ENCODE data around the gene LBX2. TPM values are rescaled to one million over a fixed set of nuclear protein-coding genes. Genes with fewer than 3 reads are reported as not detected.

Gene LBX2, protein sequence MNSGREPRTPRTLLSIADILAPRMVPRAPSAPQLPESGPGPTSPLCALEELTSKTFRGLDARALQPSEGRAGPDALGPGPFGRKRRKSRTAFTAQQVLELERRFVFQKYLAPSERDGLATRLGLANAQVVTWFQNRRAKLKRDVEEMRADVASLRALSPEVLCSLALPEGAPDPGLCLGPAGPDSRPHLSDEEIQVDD
- 0.39 and 0.51 TPM in 2 replicates for total RNA-seq

DNA sequence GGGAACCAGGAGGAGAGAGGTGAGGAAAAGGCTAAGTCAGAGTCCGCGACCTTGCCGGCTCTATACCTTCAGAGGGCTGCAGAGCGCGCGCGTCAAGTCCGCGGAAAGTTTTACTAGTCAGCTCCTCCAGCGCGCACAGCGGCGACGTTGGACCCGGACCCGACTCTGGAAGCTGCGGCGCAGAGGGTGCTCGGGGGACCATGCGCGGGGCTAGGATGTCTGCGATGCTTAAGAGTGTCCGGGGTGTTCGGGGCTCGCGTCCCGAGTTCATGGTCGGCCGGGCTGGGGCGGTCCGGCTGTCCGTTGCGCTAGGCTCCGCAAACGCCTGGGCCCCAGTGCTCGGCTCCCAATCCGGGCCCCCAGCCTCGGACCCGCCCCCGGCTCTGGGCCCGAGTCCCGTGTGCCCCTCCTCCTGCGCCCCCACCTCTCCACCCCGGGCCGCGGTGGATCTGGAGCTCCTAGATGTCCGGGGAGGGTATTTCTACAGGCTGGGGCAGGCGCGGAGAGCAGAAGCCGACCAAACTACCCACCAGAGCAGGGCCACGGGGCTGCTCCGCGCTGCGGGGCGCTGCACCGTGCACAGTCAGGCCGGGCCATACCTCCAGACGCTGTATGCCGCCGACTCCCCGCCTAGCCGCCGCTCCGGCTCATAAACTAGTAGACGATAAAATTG, at the start of gene LBX2:
LBX2 (minus strand) TSS at position 337 of the 673 bp plus-strand sequence; CDS start at position 271, 66 bp downstream.
- DNase-seq (ENCODE audit: low read depth in 2 of 2): no peak

DNA sequence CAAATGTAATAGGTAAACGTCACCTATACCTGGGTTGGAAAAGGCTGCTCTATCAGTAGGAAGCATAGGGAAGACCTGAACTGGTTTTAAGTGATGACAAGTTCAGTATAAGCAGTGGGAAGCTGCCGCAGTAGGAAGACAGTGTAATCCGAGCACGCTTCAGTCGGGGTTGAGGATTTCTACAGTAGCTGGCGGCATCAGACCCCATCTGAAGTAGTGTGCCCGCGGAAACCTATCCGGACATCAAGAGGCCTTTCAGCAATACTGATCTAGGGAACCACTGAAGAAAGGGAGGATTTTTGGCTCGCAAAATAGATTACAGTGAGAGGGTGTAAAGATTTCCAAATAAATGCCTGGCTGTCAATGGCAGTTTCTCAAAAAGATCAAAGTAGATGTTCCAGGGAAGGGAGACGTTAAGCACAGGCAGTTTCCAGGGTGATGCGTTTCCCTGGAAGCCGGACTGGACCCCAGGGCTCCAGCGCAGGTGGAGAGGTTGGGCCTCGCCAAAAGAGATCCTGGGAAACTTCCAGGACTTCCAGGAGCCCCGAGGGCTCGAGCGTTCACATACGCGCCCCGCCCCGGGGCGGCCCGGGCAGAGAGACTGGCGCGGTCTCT, 49.0 kb upstream of the LBX2 start:
- no peak for DNase-seq (ENCODE audit: low read depth in 2 of 2)

DNA sequence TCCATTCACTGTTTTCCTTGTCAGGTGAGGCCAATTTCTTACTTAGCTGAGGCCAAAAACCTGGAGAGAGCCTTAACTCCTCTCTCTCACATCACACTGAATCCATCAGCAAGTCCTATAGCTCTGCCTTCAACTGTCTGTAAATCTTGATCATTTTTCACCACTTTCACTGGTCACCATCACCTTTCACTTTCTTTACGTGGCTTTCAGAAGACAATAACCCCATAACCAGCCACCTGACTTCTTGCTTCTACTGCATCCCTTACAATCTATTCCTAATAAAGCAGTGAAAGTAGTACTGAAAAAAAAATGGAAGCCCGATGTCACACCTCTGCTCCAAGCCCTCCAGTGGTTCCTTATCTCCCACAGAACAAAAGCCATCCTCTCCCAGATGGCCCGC, 46.6 kb upstream of the LBX2 start:
- no peak for DNase-seq (ENCODE audit: low read depth in 2 of 2)

DNA sequence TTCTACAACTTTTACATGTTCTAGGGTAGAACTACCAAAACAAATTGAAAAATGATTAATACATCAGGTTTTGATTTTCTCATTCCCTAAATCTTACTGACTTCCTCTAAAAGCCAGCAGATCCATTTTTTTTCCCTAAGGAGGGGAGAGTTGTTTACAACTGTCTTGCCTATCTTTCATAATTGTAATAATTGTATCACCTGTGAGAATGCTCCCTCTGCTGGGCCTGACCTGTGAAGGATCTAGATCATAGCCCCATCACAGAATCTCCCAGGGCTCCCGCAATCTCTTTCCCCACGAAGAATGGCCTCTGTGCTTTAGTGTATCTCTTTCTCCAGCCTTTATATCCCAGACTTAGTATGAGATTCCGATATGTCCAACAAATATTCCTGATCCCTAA, 45.2 kb upstream of the LBX2 start:
- DNase-seq (ENCODE audit: low read depth in 2 of 2): no peak

DNA sequence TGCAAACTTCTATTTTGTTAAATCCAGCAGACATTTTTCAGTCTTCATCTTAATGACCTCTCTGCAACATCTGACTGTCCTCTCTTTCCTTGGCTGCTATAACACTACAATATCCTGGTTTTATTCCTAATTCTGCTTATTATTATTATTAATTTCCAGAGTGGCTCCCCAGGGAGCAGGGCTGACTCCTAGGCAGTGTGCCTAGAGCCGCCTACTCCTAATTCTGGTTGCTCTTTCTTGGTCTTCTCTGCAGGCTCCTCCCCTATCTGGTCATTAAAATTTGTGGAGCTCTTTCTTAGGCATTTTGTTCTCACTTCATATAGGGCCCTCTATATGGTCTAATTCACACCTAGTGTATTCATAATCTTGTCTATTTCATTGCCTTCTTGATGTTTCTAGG, 43.6 kb upstream of the LBX2 start:
- no peak for DNase-seq (ENCODE audit: low read depth in 2 of 2)

DNA sequence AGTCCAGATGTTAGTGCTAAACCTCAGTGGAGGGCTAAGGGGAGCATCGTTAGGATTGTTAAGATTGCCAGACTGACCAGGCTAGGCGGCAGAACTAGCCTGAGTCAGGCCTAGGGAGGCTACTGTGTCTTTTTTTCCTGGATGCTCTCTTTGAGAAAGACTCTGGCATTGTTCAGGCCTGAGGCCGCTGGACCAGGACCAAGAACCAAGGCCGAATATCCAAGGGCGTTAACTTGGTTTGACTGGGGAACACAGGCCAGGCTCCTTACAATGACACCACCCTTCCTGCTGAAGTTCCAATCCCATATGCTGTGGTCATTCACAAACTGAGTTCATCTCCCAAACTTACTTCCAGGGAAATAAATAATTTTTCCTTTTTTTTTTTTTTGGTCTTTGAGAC, 40.9 kb upstream of the LBX2 start:
- DNase-seq (ENCODE audit: low read depth in 2 of 2): no peak

DNA sequence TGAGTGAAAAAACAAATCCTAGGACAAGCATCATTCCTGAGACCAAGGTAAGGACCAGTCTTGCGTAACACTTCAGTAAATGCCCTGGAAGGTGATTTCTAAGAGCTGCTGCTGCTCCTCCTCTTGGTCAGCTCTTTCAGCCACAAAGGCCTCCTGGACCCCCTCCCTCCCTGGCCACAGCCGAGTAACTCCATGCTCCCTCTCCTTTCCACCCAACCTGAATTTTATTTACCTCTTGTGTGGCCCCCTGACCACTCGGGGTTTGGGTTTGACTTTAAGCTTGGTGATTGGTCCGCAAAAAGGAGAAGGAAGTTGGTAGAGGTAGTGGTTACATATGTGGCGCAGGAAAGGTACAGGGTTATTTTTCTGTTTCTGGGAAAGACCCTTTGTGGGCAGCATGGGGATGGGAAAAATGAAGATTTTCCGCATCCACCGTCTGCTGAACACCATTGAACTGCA, 39.5 kb upstream of the LBX2 start:
- no peak for DNase-seq (ENCODE audit: low read depth in 2 of 2)

DNA sequence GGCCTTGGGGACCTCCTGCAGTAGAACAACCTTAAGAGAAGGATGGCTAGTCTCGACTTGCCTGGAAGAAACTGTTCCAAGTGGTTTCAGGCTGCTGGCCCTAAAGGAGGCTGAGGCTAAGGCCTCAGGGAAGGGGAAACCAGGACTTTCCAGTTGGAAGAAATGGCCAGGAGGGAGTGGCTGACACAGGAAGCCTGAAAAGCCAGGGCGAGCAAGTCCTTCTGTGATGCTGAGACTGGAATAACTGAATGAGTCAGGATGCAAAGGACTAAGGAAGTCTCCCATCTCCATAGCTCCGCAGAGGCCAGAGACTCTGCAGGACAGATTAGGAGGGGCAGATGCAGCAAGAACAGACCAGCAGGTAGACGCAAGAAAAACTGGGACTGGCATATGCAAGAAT, 37.7 kb upstream of the LBX2 start:
- DNase-seq (ENCODE audit: low read depth in 2 of 2): no peak

DNA sequence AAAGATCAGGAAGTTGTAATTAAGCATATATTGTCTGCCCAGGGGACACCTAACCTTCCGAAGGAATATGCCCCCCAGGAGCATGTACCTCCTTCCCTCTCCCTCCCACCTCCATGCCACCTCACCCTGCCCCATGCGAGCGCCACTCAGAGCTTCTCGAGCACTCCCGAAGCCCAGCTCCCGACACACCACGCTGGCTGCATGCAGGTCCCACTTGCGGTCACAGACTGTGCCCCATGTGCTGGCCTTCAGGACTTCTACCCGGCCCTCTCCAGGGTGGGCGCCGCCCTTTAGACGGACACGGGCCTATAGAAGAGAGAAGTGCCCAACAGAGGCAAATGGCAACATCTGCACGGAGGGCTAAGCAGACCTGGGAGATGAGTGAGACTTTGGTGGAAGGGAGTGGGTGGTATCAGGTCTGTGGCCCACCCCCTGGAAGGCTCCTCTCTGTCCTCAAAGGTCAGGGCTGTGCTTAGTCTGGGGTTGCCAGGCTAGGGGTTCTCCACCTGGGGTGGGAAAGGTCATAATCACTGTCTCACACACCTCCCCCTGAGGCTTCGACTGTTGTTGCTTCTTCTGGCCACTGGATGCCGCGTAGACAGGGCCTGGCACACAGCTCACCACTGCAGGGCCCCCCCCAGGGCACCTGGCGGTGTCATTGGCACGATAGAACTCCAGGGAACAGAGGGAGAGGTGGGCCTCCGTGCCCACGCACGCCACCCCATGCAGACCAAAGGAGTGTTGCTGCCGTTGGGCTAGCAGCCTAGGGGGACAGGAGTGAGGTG, 37.0 kb upstream of the LBX2 start:
- DNase-seq (ENCODE audit: low read depth in 2 of 2): no peak

DNA sequence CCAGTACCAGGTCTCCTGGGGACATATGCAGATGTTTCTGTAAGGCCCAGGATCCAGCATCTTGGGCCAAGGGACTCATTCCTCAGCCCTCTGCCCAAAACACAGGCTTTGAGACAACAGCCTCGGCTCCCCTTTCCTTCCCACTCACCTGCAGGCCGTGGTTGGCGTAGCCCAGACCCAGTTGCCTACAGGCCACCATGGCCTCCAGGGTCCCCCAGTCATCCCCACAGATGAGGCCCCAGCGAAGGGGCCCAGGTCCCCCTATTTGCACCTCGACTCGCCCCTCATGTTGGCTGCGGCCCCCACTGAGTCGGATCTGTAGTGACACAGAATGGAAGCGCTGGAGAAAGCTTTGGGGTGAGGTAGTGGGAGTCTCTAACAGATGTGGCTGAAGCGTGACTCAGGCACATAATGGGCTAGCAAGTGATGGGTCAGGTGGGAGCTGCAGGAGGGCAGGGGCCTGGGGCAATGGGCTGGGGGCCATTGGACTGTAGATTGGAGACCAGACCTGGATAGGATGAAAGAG, 36.1 kb upstream of the LBX2 start:
- no peak for DNase-seq (ENCODE audit: low read depth in 2 of 2)

DNA sequence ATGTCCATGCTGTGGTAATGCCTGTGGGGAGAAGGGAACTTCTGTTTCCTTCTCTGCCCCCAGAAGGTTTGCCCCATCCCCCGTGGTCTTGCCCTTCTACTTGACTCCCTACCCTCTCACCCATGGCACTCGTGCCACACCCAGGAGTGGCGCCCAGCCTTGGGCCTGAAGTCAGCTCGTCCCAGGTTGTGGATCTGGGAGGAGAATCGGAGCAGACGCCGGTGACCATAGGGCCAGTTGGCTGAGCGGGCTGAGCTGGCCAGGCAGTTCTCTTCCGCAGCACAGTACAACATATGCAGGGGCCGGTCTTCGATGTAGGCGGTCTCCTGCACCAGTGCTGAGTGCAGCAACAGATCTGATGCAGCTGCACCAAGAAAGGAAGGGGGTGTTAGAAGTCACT, 35.0 kb upstream of the LBX2 start:
- DNase-seq (ENCODE audit: low read depth in 2 of 2): no peak

DNA sequence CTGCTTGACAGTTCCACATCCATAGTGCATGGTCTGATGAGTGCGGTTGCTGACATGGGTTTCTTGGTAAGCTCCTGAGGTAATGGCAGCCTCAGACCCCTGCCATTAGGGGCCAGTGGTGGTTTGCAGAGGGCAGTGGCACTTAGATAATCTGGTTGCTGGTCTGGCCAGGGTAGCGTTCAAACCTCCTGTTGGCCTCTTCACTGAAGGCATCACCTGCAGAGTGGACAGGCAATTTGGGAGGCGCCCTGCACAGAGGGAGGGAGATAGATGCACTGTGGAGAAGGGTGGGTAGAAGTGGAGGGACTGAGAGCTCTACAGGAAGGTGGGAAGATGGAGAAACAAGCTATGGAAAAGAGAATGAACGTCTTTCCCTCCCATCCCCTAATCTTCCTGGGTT, 34.1 kb upstream of the LBX2 start:
- DNase-seq (ENCODE audit: low read depth in 2 of 2): no peak

DNA sequence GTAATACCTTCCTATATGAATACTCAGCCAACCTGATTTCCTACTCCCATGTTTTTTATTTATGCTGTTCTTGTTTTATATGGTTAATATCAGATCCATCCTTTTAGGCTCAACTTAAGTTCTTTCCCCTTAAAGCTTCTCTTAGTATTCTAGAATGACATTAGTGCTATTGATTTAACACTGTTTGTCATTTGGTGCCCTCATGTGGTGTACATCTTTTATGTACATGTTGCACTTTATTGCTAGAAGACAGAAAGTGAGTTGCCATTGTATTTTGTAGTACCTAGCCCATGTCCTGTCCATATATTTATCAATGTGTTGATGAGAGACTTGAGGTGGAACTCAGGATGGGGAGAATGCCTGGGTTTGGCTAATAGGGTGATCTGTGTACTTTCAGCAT, 32.8 kb upstream of the LBX2 start:
- DNase-seq (ENCODE audit: low read depth in 2 of 2): peak; percentile 37 to 68

DNA sequence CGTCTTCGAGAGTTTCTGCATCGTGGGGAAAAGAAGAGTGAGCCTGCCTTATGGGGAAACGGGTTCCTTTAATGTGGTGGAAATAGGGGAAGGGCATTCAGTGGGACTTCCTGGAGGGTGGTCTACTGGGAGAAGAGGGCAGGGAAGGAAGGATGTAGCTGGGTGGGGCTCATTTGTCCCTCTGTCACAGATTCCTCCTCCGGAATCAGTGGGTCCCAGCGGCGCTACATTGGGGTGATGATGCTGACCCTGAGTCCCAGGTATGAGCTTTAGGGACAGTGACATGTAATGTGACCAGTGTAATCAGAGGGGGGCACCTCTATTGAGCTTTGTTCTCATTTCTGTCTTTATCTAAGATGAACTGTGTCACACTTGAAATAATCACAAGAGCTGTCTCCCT, 32.3 kb upstream of the LBX2 start:
- DNase-seq (ENCODE audit: low read depth in 2 of 2): no peak

DNA sequence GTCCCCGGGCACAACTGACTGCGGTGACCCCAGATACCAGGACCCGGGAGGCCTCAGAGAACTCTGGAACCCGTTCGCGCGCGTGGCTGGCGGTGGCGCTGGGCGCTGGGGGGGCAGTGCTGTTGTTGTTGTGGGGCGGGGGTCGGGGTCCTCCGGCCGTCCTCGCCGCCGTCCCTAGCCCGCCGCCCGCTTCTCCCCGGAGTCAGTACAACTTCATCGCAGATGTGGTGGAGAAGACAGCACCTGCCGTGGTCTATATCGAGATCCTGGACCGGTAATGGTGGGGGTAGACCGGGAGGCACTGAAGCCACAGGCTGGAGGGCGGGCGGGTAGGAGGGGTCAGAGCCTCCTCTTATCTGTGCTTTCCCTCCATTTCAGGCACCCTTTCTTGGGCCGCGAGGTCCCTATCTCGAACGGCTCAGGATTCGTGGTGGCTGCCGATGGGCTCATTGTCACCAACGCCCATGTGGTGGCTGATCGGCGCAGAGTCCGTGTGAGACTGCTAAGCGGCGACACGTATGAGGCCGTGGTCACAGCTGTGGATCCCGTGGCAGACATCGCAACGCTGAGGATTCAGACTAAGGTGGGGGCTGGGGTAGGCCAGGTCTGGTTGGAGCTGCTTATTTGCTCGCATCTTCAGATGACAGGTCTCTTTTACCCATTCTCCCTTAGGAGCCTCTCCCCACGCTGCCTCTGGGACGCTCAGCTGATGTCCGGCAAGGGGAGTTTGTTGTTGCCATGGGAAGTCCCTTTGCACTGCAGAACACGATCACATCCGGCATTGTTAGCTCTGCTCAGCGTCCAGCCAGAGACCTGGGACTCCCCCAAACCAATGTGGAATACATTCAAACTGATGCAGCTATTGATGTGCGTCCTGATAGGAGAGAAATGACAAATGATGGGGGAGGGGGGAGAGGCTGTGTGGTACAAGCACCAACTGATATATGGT, 31.1 kb upstream of the LBX2 start:
- peak; percentile 65 to 66 for DNase-seq (ENCODE audit: low read depth in 2 of 2)

DNA sequence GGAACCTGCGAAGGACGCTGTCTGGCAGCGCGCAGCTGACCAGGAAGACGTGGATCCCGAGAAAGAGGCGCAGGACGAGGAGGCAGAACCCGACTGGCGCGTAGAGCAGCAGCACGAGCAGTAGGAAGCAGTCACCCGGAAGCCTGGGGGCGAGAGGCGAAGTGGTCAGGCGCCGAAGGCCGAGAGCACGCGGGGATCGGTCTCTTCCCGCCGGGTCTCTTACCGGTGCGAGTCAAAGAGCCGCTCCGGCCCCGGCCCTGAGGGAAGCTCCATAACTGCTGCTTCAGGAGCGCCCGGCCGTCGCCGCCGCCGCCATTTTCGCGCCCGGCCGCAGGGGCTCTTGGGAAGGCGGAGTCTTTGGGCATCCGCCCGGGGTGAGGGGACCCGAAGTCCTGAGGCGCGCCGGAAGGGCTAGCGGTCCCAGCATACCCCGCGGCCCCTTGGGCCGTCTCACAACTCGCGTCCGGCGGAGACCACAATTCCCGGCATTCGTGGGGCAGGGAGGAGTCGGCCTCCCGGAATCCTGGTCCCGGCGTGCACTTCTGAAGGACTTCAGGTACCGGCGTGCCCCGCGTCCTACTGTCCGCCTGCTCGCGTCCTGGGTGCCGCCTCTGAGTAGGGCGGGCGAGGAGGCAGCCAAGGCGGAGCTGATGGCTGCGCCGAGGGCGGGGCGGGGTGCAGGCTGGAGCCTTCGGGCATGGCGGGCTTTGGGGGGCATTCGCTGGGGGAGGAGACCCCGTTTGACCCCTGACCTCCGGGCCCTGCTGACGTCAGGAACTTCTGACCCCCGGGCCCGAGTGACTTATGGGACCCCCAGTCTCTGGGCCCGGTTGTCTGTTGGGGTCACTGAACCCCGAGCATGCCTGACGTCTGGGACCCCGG, 30.2 kb upstream of the LBX2 start, which contains the start of the genes AUP1 and HTRA2:
AUP1 (minus strand) TSS at position 350 of the 882 bp plus-strand sequence; CDS start at position 273, 77 bp downstream.
HTRA2 (plus strand) TSS at position 577 of the 882 bp plus-strand sequence; CDS start at position 651, 74 bp downstream.
- DNase-seq (ENCODE audit: low read depth in 2 of 2): peak; percentile 92 to 96

DNA sequence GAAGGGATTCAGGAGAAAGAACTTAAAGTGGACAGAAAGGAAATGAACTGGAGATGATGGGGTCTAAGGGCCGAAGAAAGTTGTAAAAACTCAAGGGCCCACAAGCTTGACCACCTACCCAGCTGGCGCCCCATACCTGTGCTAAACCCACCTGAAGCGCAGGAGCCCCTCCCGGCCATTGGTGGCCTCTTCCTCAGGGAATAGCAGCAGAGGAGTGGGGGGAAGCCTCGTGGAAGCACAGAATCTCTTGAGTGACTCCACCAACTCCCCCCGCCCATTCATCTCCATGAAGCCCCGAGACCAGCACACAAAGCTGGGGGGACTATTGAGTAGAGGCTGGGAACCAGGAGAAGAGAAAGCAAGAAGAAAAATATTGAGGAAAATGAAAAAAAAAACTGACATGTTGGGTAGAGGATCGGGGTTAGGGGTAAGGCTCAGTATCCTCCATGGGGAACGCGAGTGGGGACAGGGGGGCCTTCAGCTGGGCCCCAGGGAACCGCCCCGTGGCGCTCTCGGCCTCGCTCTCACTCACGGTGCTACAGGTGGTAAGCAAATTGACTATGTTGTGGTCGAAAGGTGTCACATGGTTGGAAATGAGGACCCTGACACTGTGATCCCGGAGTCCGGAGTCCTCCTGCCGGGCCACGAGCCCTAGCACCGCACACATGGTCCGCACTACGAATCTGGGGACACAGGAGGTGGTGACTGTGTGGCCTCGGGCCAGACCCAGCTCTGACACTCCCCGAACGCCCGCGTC, 29.4 kb upstream of the LBX2 start:
- DNase-seq (ENCODE audit: low read depth in 2 of 2): no peak

DNA sequence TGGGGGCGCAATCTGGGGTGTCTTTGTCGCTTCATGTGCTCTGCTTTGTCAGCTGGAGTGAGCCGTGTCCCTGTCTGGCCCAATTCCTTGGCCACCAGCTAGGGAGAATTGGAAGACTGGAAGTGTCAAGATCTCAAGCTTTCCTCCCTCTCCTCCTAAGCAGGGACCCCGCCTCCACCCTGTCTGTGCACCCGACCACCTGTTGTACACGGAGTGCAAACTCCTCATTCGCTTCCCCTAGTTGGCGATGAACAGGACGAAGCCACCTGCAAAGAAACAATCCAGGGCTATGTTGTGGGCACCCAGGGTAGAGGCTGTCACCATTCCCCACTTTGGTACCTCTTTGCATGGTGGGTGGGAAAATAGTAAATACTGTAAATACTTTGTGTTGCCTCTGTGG, 28.3 kb upstream of the LBX2 start:
- DNase-seq (ENCODE audit: low read depth in 2 of 2): no peak
